HEK293 (cell line): ENCODE results near the gene PARD3.

Source experiments
- ATF2 ChIP-seq: fragments of 450-650 bp; formaldehyde crosslinking; IDR thresholded peaks from 2 replicates; pipeline ENCODE4 v1.5.1; 2016; ENCODE audit warnings: missing biosample characterization, missing genetic modification characterization, low read depth
- CTCF ChIP-seq: fragments of 450-650 bp; formaldehyde crosslinking; IDR thresholded peaks from 2 replicates; pipeline ENCODE4 v1.5.1; 2016; ENCODE audit warnings: missing biosample characterization, missing genetic modification characterization
- KLF9 ChIP-seq: fragments of 450-650 bp; formaldehyde crosslinking; IDR thresholded peaks from 2 replicates; pipeline ENCODE4 v1.5.1; 2016; ENCODE audit warnings: missing biosample characterization, missing genetic modification characterization, low read depth
- TCF7L2 ChIP-seq: IDR thresholded peaks from 2 replicates; pipeline ENCODE4 v1.6.1; 2011; ENCODE audit warnings: low read depth, mild to moderate bottlenecking, inconsistent platforms, low read length, moderate library complexity, borderline replicate concordance
- ZNF16 ChIP-seq: fragments of 450-650 bp; formaldehyde crosslinking; IDR thresholded peaks from 2 replicates; pipeline ENCODE4 v1.5.1; 2016; ENCODE audit warnings: low read depth, missing biosample characterization, missing genetic modification characterization
- ZNF677 ChIP-seq: fragments of 450-650 bp; IDR thresholded peaks from 2 replicates; pipeline ENCODE4 v1.5.0; 2018; ENCODE audit warnings: missing biosample characterization, mild to moderate bottlenecking, missing genetic modification characterization, moderate library complexity
- ZNF776 ChIP-seq: fragments of 450-650 bp; formaldehyde crosslinking; IDR thresholded peaks from 2 replicates; pipeline ENCODE4 v1.5.0; 2017; ENCODE audit warnings: missing biosample characterization, missing genetic modification characterization, borderline replicate concordance

GRCh38 chr10:34107626-34108516, 707.2 kb downstream of the PARD3 start:
- no peak for TF ChIP-seq TCF7L2
- TF ChIP-seq KLF9 (tag by site-specific recombination) = no peak
- TF ChIP-seq ZNF677 (tag by site-specific recombination) = no peak
- TF ChIP-seq CTCF (tag by site-specific recombination) = no peak
- TF ChIP-seq ZNF16 (tag by site-specific recombination) = no peak
- TF ChIP-seq ATF2 (tag by site-specific recombination) = no peak
- no peak for TF ChIP-seq ZNF776
